Endodermal cell (in vitro differentiated cells): ENCODE data around the gene AAK1. TPM values are rescaled to one million over a fixed set of nuclear protein-coding genes. Genes with fewer than 3 reads are reported as not detected.

Source experiments
- DNase-seq: peaks from one replicate; pipeline ENCODE4 v3.0.0-alpha.2; 2017
- H3K27ac ChIP-seq: 2 replicates; pipeline ENCODE4 v1.5.1; 2013; ENCODE audit warnings: mild to moderate bottlenecking, low read depth, low read length, moderate library complexity
- H3K27me3 ChIP-seq: 2 replicates; pipeline ENCODE4 v1.6.1; 2013; ENCODE audit warnings: mild to moderate bottlenecking, low read length, moderate library complexity; ENCODE audit not compliant: insufficient read depth, control insufficient read depth, poor library complexity, severe bottlenecking
- H3K36me3 ChIP-seq: 2 replicates; pipeline ENCODE4 v1.7.0; 2013; ENCODE audit warnings: mild to moderate bottlenecking, low read length, moderate library complexity; ENCODE audit not compliant: control insufficient read depth, insufficient read depth
- H3K4me1 ChIP-seq: one replicate; pipeline ENCODE4 v1.7.0; 2013; ENCODE audit warnings: low read length; ENCODE audit not compliant: control insufficient read depth, insufficient read depth
- H3K4me3 ChIP-seq: 2 replicates; pipeline ENCODE4 v1.5.1; 2013; ENCODE audit warnings: mild to moderate bottlenecking, low read length, moderate library complexity
- H3K9ac ChIP-seq: 2 replicates; pipeline ENCODE4 v1.6.1; 2013; ENCODE audit warnings: mild to moderate bottlenecking, low read length, moderate library complexity; ENCODE audit not compliant: poor library complexity, severe bottlenecking; ENCODE audit errors: extremely low read depth
- H3K9me3 ChIP-seq: 2 replicates; pipeline ENCODE4 v1.6.1; 2013; ENCODE audit warnings: mild to moderate bottlenecking, low read length, moderate library complexity; ENCODE audit not compliant: control insufficient read depth
- H3K27ac Mint-ChIP-seq: 2 replicates; pipeline ENCODE4 v1.8.0; 2020; ENCODE audit warnings: mixed read lengths
- H3K27me3 Mint-ChIP-seq: 2 replicates; pipeline ENCODE4 v1.8.0; 2021; ENCODE audit warnings: mild to moderate bottlenecking, mixed read lengths; ENCODE audit not compliant: insufficient read depth
- H3K36me3 Mint-ChIP-seq: 2 replicates; pipeline ENCODE4 v1.8.0; 2020; ENCODE audit warnings: low read depth, mixed read lengths
- H3K4me1 Mint-ChIP-seq: 2 replicates; pipeline ENCODE4 v1.8.0; 2020; ENCODE audit warnings: mixed read lengths
- H3K4me3 Mint-ChIP-seq: 2 replicates; pipeline ENCODE4 v1.8.0; 2020; ENCODE audit warnings: mild to moderate bottlenecking, moderate library complexity, mixed read lengths
- H3K9me3 Mint-ChIP-seq: 2 replicates; pipeline ENCODE4 v1.8.0; 2020; ENCODE audit warnings: mild to moderate bottlenecking, mixed read lengths
- CTCF ChIP-seq: fragments of 200-600 bp; sonication (generic); conservative IDR thresholded peaks from 2 replicates; pipeline ENCODE4 v1.5.0; 2021; ENCODE audit warnings: antibody characterized with exemption, mild to moderate bottlenecking
- WGBS, 2 experiments: methylation state at CpG; one replicate each; pipeline versions ENCODE4 v1.1.5 to v1.1.7; 2013; ENCODE audit warnings: missing lambda C conversion rate in 2 of 2, mixed read lengths in 1 of 2; ENCODE audit not compliant: insufficient coverage in 1 of 2, insufficient read length in 1 of 2; 5-methylcytosine and 5-hydroxymethylcytosine counted together
- total RNA-seq, 2 donors: library from RNA; stranded (reverse); fragmentation: NEBNext Ultra II Directional in 1 of 2; extraction: Animal tissue kit (Norgen Biotek cat#: 25700) in 1 of 2; gene quantifications; 2 replicates in 1 of 2; 3 replicates in 1 of 2; pipeline ENCODE4 v1.2.1, GENCODE V29; 2021

Gene AAK1
- total RNA-seq, 2 donors from 2014 or later = 29.2 to 34.7 TPM

- Mint-ChIP-seq H3K27me3 (no peaks in the 10 kb centered on the region), H3K36me3 (peaks cover 13% of the 10 kb centered on the region), H3K27ac (no peak overlapping the region), H3K4me1 (peaks cover 10% of the 10 kb centered on the region), H3K9me3 (peaks cover 5% of the 10 kb centered on the region), H3K4me3 (no peak overlapping the region)
- no peak overlapping the region for H3K9ac ChIP-seq
- H3K9me3 ChIP-seq = peaks cover 12% of the 10 kb centered on the region
- no peaks in the 10 kb centered on the region for H3K36me3 ChIP-seq
- H3K4me3 ChIP-seq = no peak overlapping the region
- peaks cover 6% of the 10 kb centered on the region for H3K4me1 ChIP-seq
- H3K27ac ChIP-seq = no peak overlapping the region
- no peak for DNase-seq
- H3K27me3 ChIP-seq = no peaks in the 10 kb centered on the region
- 75 to 88% methylated on average over 2 of the region's 2 CpGs for WGBS, 2 experiments
- TF ChIP-seq CTCF = no peak
Measured at GRCh38 chr2:69601179-69601612, 42.3 kb downstream of the AAK1 start.

GRCh38 chr2:69600425-69600824 lies 43.1 kb downstream of the AAK1 start:
- no peaks in the 10 kb centered on the region for H3K27me3 ChIP-seq
- WGBS, 2 experiments = 94 to 98% methylated on average over 4 of the region's 4 CpGs
- no peak for TF ChIP-seq CTCF
- H3K36me3 ChIP-seq = no peaks in the 10 kb centered on the region
- Mint-ChIP-seq H3K4me1 (peaks cover 10% of the 10 kb centered on the region), H3K27ac (no peak overlapping the region), H3K27me3 (no peaks in the 10 kb centered on the region), H3K9me3 (no peaks in the 10 kb centered on the region), H3K36me3 (peaks cover 7% of the 10 kb centered on the region), H3K4me3 (no peak overlapping the region)
- H3K9me3 ChIP-seq = peaks cover 4% of the 10 kb centered on the region
- no peak overlapping the region for H3K9ac ChIP-seq
- H3K4me1 ChIP-seq = peaks cover 6% of the 10 kb centered on the region
- DNase-seq = no peak
- H3K27ac ChIP-seq = no peak overlapping the region
- no peak overlapping the region for H3K4me3 ChIP-seq

- 87% methylated on average over 5 of the region's 5 CpGs; no CpG with 5 or more reads in 1 of the 2 experiments for WGBS, 2 experiments
Measured at GRCh38 chr2:69597843-69598610, 45.5 kb downstream of the AAK1 start.

More at GRCh38 chr2:69597843-69598610, 45.5 kb downstream of the AAK1 start:
- Histone ChIP-seq H3K36me3 (no peaks in the 10 kb centered on the region), H3K27me3 (no peaks in the 10 kb centered on the region), H3K4me1 (peaks cover 6% of the 10 kb centered on the region), H3K9ac (no peak overlapping the region), H3K4me3 (no peak overlapping the region), H3K27ac (no peak overlapping the region), H3K9me3 (no peaks in the 10 kb centered on the region)
- H3K4me3 Mint-ChIP-seq = no peak overlapping the region
- no peaks in the 10 kb centered on the region for H3K9me3 Mint-ChIP-seq
- H3K4me1 Mint-ChIP-seq = peaks cover 6% of the 10 kb centered on the region
- no peak overlapping the region for H3K27ac Mint-ChIP-seq
- H3K36me3 Mint-ChIP-seq = peaks cover 5% of the 10 kb centered on the region
- no peak for TF ChIP-seq CTCF
- no peaks in the 10 kb centered on the region for H3K27me3 Mint-ChIP-seq
- DNase-seq = no peak
